ENCODE data around the gene NAB2. TPM values are rescaled to one million over a fixed set of nuclear protein-coding genes. Genes with fewer than 3 reads are reported as not detected.
A peak's percentile ranks its signal among the peaks of the same experiment; 100 is the strongest.

The NAB2 gene
- total RNA-seq, 2 donors from 2014 or later: 13.5 to 21.7 TPM

- H3K9me3 Mint-ChIP-seq: no peaks in the 10 kb centered on the region
Measured at GRCh38 chr12:57040750-57041149, 48.2 kb upstream of the NAB2 start.

GRCh38 chr12:57042695-57043094 is 46.2 kb upstream of the NAB2 start:
- H3K27me3 ChIP-seq (ENCODE audit: control insufficient read depth, insufficient read depth, low read length, poor library complexity, severe bottlenecking): peaks cover 43% of the 10 kb centered on the region
- no peak overlapping the region for H3K9ac ChIP-seq (ENCODE audit: extremely low read depth, low read length, poor library complexity, severe bottlenecking)
- DNase-seq: no peak
- H3K4me1 ChIP-seq (ENCODE audit: control insufficient read depth, insufficient read depth, low read length): no peaks in the 10 kb centered on the region
- no peaks in the 10 kb centered on the region for H3K9me3 Mint-ChIP-seq
- 93 to 95% methylated on average over 2 of the region's 2 CpGs for WGBS, 2 experiments (ENCODE audit: insufficient coverage in 1 of 2, insufficient read length in 1 of 2)
- H3K4me3 Mint-ChIP-seq: no peak overlapping the region
- H3K36me3 Mint-ChIP-seq (ENCODE audit: low read depth): no peaks in the 10 kb centered on the region
- H3K27ac Mint-ChIP-seq: no peak overlapping the region
- H3K27me3 Mint-ChIP-seq (ENCODE audit: insufficient read depth): peaks cover 43% of the 10 kb centered on the region
- no peak overlapping the region for H3K4me3 ChIP-seq (ENCODE audit: low read length)
- no peaks in the 10 kb centered on the region for H3K36me3 ChIP-seq (ENCODE audit: control insufficient read depth, insufficient read depth, low read length)
- H3K9me3 ChIP-seq (ENCODE audit: control insufficient read depth, low read length): no peaks in the 10 kb centered on the region
- H3K4me1 Mint-ChIP-seq: peaks cover 5% of the 10 kb centered on the region
- H3K27ac ChIP-seq (ENCODE audit: low read depth, low read length): no peak overlapping the region
- TF ChIP-seq, protein P1, sequence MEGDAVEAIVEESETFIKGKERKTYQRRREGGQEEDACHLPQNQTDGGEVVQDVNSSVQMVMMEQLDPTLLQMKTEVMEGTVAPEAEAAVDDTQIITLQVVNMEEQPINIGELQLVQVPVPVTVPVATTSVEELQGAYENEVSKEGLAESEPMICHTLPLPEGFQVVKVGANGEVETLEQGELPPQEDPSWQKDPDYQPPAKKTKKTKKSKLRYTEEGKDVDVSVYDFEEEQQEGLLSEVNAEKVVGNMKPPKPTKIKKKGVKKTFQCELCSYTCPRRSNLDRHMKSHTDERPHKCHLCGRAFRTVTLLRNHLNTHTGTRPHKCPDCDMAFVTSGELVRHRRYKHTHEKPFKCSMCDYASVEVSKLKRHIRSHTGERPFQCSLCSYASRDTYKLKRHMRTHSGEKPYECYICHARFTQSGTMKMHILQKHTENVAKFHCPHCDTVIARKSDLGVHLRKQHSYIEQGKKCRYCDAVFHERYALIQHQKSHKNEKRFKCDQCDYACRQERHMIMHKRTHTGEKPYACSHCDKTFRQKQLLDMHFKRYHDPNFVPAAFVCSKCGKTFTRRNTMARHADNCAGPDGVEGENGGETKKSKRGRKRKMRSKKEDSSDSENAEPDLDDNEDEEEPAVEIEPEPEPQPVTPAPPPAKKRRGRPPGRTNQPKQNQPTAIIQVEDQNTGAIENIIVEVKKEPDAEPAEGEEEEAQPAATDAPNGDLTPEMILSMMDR (conservative IDR thresholded peaks at IDR 0.05): no peak

More at GRCh38 chr12:57040750-57041149, 48.2 kb upstream of the NAB2 start:
- peaks cover 23% of the 10 kb centered on the region for H3K27me3 Mint-ChIP-seq (ENCODE audit: insufficient read depth)
- H3K9ac ChIP-seq (ENCODE audit: extremely low read depth, low read length, poor library complexity, severe bottlenecking): no peak overlapping the region
- TF ChIP-seq, protein P1 (conservative IDR thresholded peaks at IDR 0.05): no peak
- DNase-seq: peak; percentile 53
- H3K27ac ChIP-seq (ENCODE audit: low read depth, low read length): no peak overlapping the region
- no peak overlapping the region for H3K4me3 Mint-ChIP-seq
- H3K4me3 ChIP-seq (ENCODE audit: low read length): no peak overlapping the region
- no peaks in the 10 kb centered on the region for H3K36me3 ChIP-seq (ENCODE audit: control insufficient read depth, insufficient read depth, low read length)
- H3K9me3 ChIP-seq (ENCODE audit: control insufficient read depth, low read length): no peaks in the 10 kb centered on the region
- H3K27me3 ChIP-seq (ENCODE audit: control insufficient read depth, insufficient read depth, low read length, poor library complexity, severe bottlenecking): peaks cover 24% of the 10 kb centered on the region
- H3K27ac Mint-ChIP-seq: no peak overlapping the region
- no peaks in the 10 kb centered on the region for H3K36me3 Mint-ChIP-seq (ENCODE audit: low read depth)
- H3K4me1 ChIP-seq (ENCODE audit: control insufficient read depth, insufficient read depth, low read length): no peaks in the 10 kb centered on the region
- WGBS, 2 experiments (ENCODE audit: insufficient coverage in 1 of 2, insufficient read length in 1 of 2): 77 to 81% methylated on average over 2 of the region's 2 CpGs
- H3K4me1 Mint-ChIP-seq: peaks cover 5% of the 10 kb centered on the region

DNA sequence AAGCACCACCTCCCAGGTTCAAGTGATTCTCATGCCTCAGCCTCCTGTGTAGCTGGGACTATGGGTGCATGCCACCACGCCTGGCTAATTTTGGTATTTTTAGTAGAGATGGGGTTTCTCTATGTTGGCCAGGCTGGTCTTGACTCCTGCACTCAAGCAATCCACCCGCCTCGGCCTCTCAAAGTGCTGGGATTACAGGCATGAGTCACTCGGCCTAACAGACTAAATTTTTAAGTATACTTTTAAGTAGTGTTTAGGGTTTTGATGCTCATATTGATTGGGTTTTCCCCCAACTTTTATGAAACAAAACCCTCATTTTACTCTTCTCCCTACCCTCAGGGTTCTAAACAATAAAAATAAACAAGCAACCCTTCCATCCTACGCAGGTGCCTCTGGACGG is 44.4 kb upstream of the NAB2 start:
- H3K27me3 ChIP-seq (ENCODE audit: control insufficient read depth, insufficient read depth, low read length, poor library complexity, severe bottlenecking): peaks cover 60% of the 10 kb centered on the region
- no peak overlapping the region for H3K27ac ChIP-seq (ENCODE audit: low read depth, low read length)
- H3K9me3 ChIP-seq (ENCODE audit: control insufficient read depth, low read length): no peaks in the 10 kb centered on the region
- WGBS, 2 experiments (ENCODE audit: insufficient coverage in 1 of 2, insufficient read length in 1 of 2): 90% methylated on average over 6 of the region's 6 CpGs; no CpG with 5 or more reads in 1 of the 2 experiments
- TF ChIP-seq, protein P1 (conservative IDR thresholded peaks at IDR 0.05): no peak
- H3K36me3 ChIP-seq (ENCODE audit: control insufficient read depth, insufficient read depth, low read length): no peaks in the 10 kb centered on the region
- DNase-seq: no peak
- no peaks in the 10 kb centered on the region for H3K36me3 Mint-ChIP-seq (ENCODE audit: low read depth)
- H3K4me1 ChIP-seq (ENCODE audit: control insufficient read depth, insufficient read depth, low read length): no peaks in the 10 kb centered on the region
- no peak overlapping the region for H3K9ac ChIP-seq (ENCODE audit: extremely low read depth, low read length, poor library complexity, severe bottlenecking)
- peaks cover 53% of the 10 kb centered on the region for H3K27me3 Mint-ChIP-seq (ENCODE audit: insufficient read depth)
- H3K27ac Mint-ChIP-seq: no peak overlapping the region
- H3K4me3 ChIP-seq (ENCODE audit: low read length): no peak overlapping the region
- no peak overlapping the region for H3K4me3 Mint-ChIP-seq
- H3K9me3 Mint-ChIP-seq: no peaks in the 10 kb centered on the region
- H3K4me1 Mint-ChIP-seq: peaks cover 8% of the 10 kb centered on the region

Data from endodermal cell (in vitro differentiated cells).